Breast epithelium (tissue), 4 donors: Measurements from ENCODE around the gene FFAR1. TPM values are rescaled to one million over a fixed set of nuclear protein-coding genes. Genes with fewer than 3 reads are reported as not detected.
"Not testable (repeated sequence)": the region's sequence is repeated elsewhere in the genome, so short reads cannot be mapped to it uniquely, and the experiment has no call there.

Experiments used
- DNase-seq, 2 donors: peaks; one replicate each; pipeline ENCODE4 v3.0.0-alpha.2; 2019; ENCODE audit warnings: low spot score in 2 of 2
- H3K27ac ChIP-seq, 2 donors: fragments of 200-600 bp; sonication (generic) in 1 of 2; one replicate each; pipeline ENCODE4 v1.5.1; 2016 to 2019; ENCODE audit warnings: mild to moderate bottlenecking in 1 of 2
- H3K27me3 ChIP-seq, 2 donors: fragments of 200-600 bp; sonication (generic) in 1 of 2; one replicate each; pipeline versions ENCODE4 v1.5.1 to v1.6.0; 2017 to 2019; ENCODE audit warnings: control low read depth in 1 of 2, mild to moderate bottlenecking in 1 of 2
- H3K36me3 ChIP-seq: fragments of 200-600 bp; one replicate; pipeline ENCODE4 v1.5.1; 2019
- H3K4me1 ChIP-seq, 2 donors: fragments of 200-600 bp; sonication (generic); one replicate each; pipeline ENCODE4 v1.5.1; 2016 to 2019; ENCODE audit warnings: control low read depth in 1 of 2
- H3K4me3 ChIP-seq, 3 donors: fragments of 200-600 bp; sonication (generic); 1 replicate in 2 of 3; 2 replicates in 1 of 3; pipeline ENCODE4 v1.5.1; 2016 to 2019; ENCODE audit warnings: mild to moderate bottlenecking in 3 of 3, moderate library complexity in 2 of 3
- H3K9me3 ChIP-seq, 2 donors: fragments of 200-600 bp; sonication (generic) in 1 of 2; one replicate each; pipeline ENCODE4 v1.5.1; 2016 to 2019; ENCODE audit warnings: control low read depth in 1 of 2
- POLR2A ChIP-seq: fragments of 450-650 bp; IDR thresholded peaks from one replicate; pipeline ENCODE4 v1.6.1; 2016; ENCODE audit warnings: antibody characterized with exemption, mild to moderate bottlenecking, moderate library complexity
- POLR2AphosphoS5 ChIP-seq, 3 donors: sonication (generic); formaldehyde crosslinking; IDR thresholded peaks; one replicate each; pipeline ENCODE4 v1.6.1; 2017; ENCODE audit warnings: antibody characterized with exemption in 3 of 3
- intact Hi-C: fragments of 100-400 bp; cut with DNase I; formaldehyde crosslinking; loops from one replicate; pipeline ENCODE4 v1.15.1; 2023; ENCODE audit warnings: low total_unique reads
- total RNA-seq, 3 donors: library from RNA; depleted of rRNA; stranded (reverse); fragments of >200 nt; gene quantifications; one replicate each; pipeline ENCODE4 v1.1.0, GENCODE V29; 2016
- TF ChIP-seq, protein P1 (sequence below), 3 donors: fragments of 450-650 bp; IDR thresholded peaks; one replicate each; pipeline ENCODE4 v1.5.1; 2016 to 2017; ENCODE audit warnings: antibody characterized with exemption in 3 of 3, mild to moderate bottlenecking in 3 of 3, moderate library complexity in 3 of 3

The FFAR1 gene
- total RNA-seq, 3 donors from 2014 or later, result not detected

- intact Hi-C loops, result no loop called here
- DNase-seq, result no peak
- Histone ChIP-seq H3K27me3 (no peaks in the 10 kb centered on the region), H3K4me1 (no peaks in the 10 kb centered on the region), H3K9me3 (no peaks in the 10 kb centered on the region), H3K36me3 (no peaks in the 10 kb centered on the region), H3K4me3 (no peak overlapping the region), H3K27ac (no peak overlapping the region)
- no peak for TF ChIP-seq POLR2A
- TF ChIP-seq, protein P1, sequence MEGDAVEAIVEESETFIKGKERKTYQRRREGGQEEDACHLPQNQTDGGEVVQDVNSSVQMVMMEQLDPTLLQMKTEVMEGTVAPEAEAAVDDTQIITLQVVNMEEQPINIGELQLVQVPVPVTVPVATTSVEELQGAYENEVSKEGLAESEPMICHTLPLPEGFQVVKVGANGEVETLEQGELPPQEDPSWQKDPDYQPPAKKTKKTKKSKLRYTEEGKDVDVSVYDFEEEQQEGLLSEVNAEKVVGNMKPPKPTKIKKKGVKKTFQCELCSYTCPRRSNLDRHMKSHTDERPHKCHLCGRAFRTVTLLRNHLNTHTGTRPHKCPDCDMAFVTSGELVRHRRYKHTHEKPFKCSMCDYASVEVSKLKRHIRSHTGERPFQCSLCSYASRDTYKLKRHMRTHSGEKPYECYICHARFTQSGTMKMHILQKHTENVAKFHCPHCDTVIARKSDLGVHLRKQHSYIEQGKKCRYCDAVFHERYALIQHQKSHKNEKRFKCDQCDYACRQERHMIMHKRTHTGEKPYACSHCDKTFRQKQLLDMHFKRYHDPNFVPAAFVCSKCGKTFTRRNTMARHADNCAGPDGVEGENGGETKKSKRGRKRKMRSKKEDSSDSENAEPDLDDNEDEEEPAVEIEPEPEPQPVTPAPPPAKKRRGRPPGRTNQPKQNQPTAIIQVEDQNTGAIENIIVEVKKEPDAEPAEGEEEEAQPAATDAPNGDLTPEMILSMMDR (IDR thresholded peaks at IDR 0.05), result no peak
- TF ChIP-seq POLR2AphosphoS5 (IDR thresholded peaks at IDR 0.05), result no peak
These were observed 30.0 kb downstream of the FFAR1 start for GRCh38 chr19:35377656-35378055.

- H3K9me3 ChIP-seq, result no peaks in the 10 kb centered on the region
- no peak overlapping the region for H3K4me3 ChIP-seq
- no peak for TF ChIP-seq POLR2A
- TF ChIP-seq POLR2AphosphoS5 (IDR thresholded peaks at IDR 0.05), result no peak
- TF ChIP-seq, protein P1 (IDR thresholded peaks at IDR 0.05), result no peak
- intact Hi-C loops, result no loop called here
- no peaks in the 10 kb centered on the region for H3K27me3 ChIP-seq
- no peaks in the 10 kb centered on the region for H3K36me3 ChIP-seq
- H3K4me1 ChIP-seq, result no peaks in the 10 kb centered on the region
- no peak for DNase-seq
- H3K27ac ChIP-seq, result no peak overlapping the region
These were observed 30.7 kb downstream of the FFAR1 start for GRCh38 chr19:35378356-35378755.

DNA sequence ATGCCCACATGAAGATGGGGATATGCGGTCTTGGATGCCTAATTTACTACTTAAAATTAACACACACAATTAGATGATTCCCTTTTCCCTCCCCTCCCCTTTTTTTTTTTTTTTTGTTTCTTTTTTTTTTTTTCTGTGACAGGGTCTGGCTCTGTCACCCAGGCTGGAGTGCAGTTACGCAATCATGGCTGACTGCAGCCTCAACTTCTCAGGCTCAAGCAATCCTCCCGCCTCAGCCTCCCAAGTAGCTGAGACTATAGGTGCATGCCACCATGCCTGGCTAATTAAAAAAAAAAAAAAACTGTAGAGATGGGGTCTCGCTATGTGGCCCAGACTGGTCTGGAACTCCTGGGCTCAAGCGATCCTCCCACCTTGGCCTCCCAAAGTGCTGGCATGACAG, 31.8 kb downstream of the FFAR1 start:
- H3K27ac ChIP-seq, DNase-seq, H3K4me1 ChIP-seq, H3K4me3 ChIP-seq, H3K9me3 ChIP-seq, intact Hi-C loops, H3K36me3 ChIP-seq, H3K27me3 ChIP-seq: not testable (repeated sequence)

GRCh38 chr19:35379992-35380391, 32.3 kb downstream of the FFAR1 start:
- Histone ChIP-seq H3K4me3 (no peak overlapping the region), H3K27ac (no peak overlapping the region)

DNA sequence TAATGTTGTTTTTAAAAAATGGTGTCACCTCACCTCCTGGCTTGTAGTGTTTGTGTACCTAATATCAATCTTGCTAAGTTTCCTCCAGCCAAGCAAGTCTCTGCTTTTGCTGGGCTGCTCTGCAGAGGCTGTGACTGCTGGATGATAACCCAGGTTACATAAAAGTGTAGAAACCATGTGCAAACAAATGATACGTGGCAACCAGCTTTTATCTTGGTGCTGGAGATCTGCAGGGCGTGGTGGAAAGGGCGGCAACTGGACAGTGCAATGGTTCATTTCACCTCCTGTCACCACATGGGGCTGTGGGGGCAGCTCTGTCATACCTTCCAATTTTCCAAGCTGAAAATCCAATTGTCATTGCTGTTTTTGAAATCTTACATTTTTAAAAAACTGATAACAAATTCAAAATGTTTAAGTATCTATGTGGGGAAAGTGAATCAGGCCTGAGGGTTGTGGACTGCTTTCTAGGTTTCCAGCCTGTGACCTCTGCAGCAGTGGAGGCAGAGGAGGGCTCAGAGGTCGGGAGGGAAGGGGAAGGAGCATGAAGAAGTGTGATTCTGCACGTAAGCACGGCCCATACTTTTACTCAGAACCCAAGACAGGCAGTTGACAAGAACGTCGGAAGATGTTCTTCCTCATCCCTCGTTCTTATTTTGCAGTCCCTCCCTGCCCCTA, 32.9 kb downstream of the FFAR1 start:
- DNase-seq, result no peak
- Histone ChIP-seq H3K27me3 (no peaks in the 10 kb centered on the region), H3K36me3 (no peaks in the 10 kb centered on the region), H3K4me1 (no peaks in the 10 kb centered on the region), H3K27ac (no peak overlapping the region), H3K9me3 (no peaks in the 10 kb centered on the region), H3K4me3 (no peak overlapping the region)
- intact Hi-C loops, result no loop called here
- TF ChIP-seq POLR2A (no peak), POLR2AphosphoS5 (IDR thresholded peaks at IDR 0.05) (no peak)
- TF ChIP-seq, protein P1 (IDR thresholded peaks at IDR 0.05), result no peak

More at GRCh38 chr19:35379992-35380391, 32.3 kb downstream of the FFAR1 start:
- intact Hi-C loops, result no loop called here
- Histone ChIP-seq H3K9me3 (no peaks in the 10 kb centered on the region), H3K27me3 (no peaks in the 10 kb centered on the region), H3K4me1 (no peaks in the 10 kb centered on the region), H3K36me3 (no peaks in the 10 kb centered on the region)
- DNase-seq, result no peak
- TF ChIP-seq, protein P1 (IDR thresholded peaks at IDR 0.05), result no peak
- TF ChIP-seq POLR2A (no peak), POLR2AphosphoS5 (IDR thresholded peaks at IDR 0.05) (no peak)
